ENCODE results near the gene ZNF417. TPM values are rescaled to one million over a fixed set of nuclear protein-coding genes. Genes with fewer than 3 reads are reported as not detected.

Gene ZNF417
- total RNA-seq, 4 donors from 2014 or later, result 10.8 to 13.2 (median 11.0) TPM

GRCh38 chr19:57947088-57947418, 30.7 kb upstream of the ZNF417 start:
- TF ChIP-seq CTCF (IDR thresholded peaks at IDR 0.05), result no peak
- ATAC-seq (ENCODE audit: low FRiP score), result peak; percentile 3

GRCh38 chr19:57946316-57946715, 29.9 kb upstream of the ZNF417 start:
- no peak for ATAC-seq (ENCODE audit: low FRiP score)
- TF ChIP-seq CTCF (IDR thresholded peaks at IDR 0.05), result no peak
- no peak for DNase-seq (ENCODE audit: low spot score)

More at GRCh38 chr19:57947088-57947418, 30.7 kb upstream of the ZNF417 start:
- DNase-seq (ENCODE audit: low spot score), result no peak

GRCh38 chr19:57941593-57941992, 25.2 kb upstream of the ZNF417 start:
- DNase-seq (ENCODE audit: low spot score) (no peak), ATAC-seq (ENCODE audit: low FRiP score) (no peak)
- TF ChIP-seq CTCF (IDR thresholded peaks at IDR 0.05), result no peak

GRCh38 chr19:57935731-57936130, 19.3 kb upstream of the ZNF417 start:
- TF ChIP-seq CTCF (IDR thresholded peaks at IDR 0.05), result no peak
- no peak for DNase-seq (ENCODE audit: low spot score)
- ATAC-seq (ENCODE audit: low FRiP score), result no peak

GRCh38 chr19:57934820-57935665, 18.7 kb upstream of the ZNF417 start, which contains the start of gene ZNF418:
TSS of gene ZNF418 (minus strand) at chr19:57935402. CDS start at chr19:57933822, 1,580 bp downstream.
- no peak for TF ChIP-seq CTCF (IDR thresholded peaks at IDR 0.05)
- ATAC-seq (ENCODE audit: low FRiP score), result peak; percentile 64
- no peak for DNase-seq (ENCODE audit: low spot score)

- no peak for ATAC-seq (ENCODE audit: low FRiP score)
- no peak for TF ChIP-seq CTCF (IDR thresholded peaks at IDR 0.05)
- no peak for DNase-seq (ENCODE audit: low spot score)
Measured at GRCh38 chr19:57927587-57927986, 11.2 kb upstream of the ZNF417 start.

- ATAC-seq (ENCODE audit: low FRiP score) (no peak), DNase-seq (ENCODE audit: low spot score) (no peak)
- no peak for TF ChIP-seq CTCF (IDR thresholded peaks at IDR 0.05)
Measured at GRCh38 chr19:57914531-57914930, 1.9 kb downstream of the ZNF417 start.
